A549 treated with Hydrocortisone at 1 μM for 4 hours (cell line): Measurements from ENCODE around the gene COLGALT1. TPM values are rescaled to one million over a fixed set of nuclear protein-coding genes. Genes with fewer than 3 reads are reported as not detected.

Experiments used
- total RNA-seq: library from RNA; stranded (reverse); fragments of 200-300 nt; extraction: Qiagen RNA extraction; gene quantifications from 5 replicates; pipeline ENCODE4 v1.2.3, GENCODE V29; 2022

The COLGALT1 gene
- total RNA-seq, result 64.7 to 70.3 TPM (median 66.3 TPM) in 5 replicates

DNA sequence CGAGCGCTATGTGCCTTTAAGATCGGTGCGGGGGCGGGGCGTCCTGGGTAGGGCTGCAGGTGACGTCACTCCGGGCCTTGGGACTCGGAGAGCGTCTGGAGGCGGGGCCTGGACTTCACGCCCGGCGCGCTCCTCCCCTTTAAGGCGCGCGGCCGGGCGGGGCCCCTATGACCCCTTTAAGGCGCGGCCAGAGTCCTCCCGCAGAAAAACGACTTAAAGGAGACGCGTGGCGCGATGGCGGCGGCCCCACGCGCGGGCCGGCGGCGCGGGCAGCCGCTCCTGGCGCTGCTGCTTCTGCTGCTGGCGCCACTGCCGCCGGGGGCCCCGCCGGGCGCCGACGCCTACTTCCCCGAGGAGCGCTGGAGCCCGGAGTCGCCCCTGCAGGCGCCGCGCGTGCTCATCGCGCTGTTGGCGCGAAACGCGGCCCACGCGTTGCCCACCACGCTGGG is at the start of gene COLGALT1:
Gene COLGALT1, plus strand, starts transcription at position 170 of the 449 bp plus-strand sequence. Its CDS starts 65 bp downstream, at position 235.

Other genes starting within 250 kb of the COLGALT1 start
- gene MRPL34, start 249.8 kb upstream of the COLGALT1 start, total RNA-seq, result 61.1 to 87.7 TPM (median 75.2 TPM) in 5 replicates
- 51.9 to 57.5 TPM (median 53.8 TPM) in 5 replicates for gene DDA1, start 246.1 kb upstream of the COLGALT1 start, total RNA-seq
- 2.3 to 3.8 TPM (median 3.0 TPM) in 5 replicates for gene ANO8, start 220.8 kb upstream of the COLGALT1 start, total RNA-seq
- 18.2 to 22.0 TPM (median 19.5 TPM) in 5 replicates for gene GTPBP3, start 218.1 kb upstream of the COLGALT1 start, total RNA-seq
- not detected in 5 replicates for gene PLVAP, start 178.3 kb upstream of the COLGALT1 start, total RNA-seq
- not detected in 5 replicates for gene CCDC194, start 161.5 kb upstream of the COLGALT1 start, total RNA-seq
- gene BST2, start 150.0 kb upstream of the COLGALT1 start, total RNA-seq, result 0.12 to 0.23 TPM (median 0.16 TPM) in 4 of 5 replicates, not detected in the other
- 29.3 to 41.6 TPM (median 39.4 TPM) in 5 replicates for gene MVB12A, start 135.6 kb upstream of the COLGALT1 start, total RNA-seq
- 0.47 to 0.76 TPM (median 0.56 TPM) in 5 replicates for gene TMEM221, start 107.0 kb upstream of the COLGALT1 start, total RNA-seq
- not detected in 5 replicates for gene NXNL1, start 94.7 kb upstream of the COLGALT1 start, total RNA-seq
- 2.4 to 2.9 TPM (median 2.5 TPM) in 5 replicates for gene SLC27A1, start 85.1 kb upstream of the COLGALT1 start, total RNA-seq
- 44.9 to 78.0 TPM (median 72.0 TPM) in 5 replicates for gene PGLS, start 44.0 kb upstream of the COLGALT1 start, total RNA-seq
- 0.93 to 1.5 TPM (median 1.3 TPM) in 5 replicates for gene UNC13A, start 132.7 kb downstream of the COLGALT1 start, total RNA-seq
- 28.1 to 34.9 TPM (median 30.3 TPM) in 5 replicates for gene MAP1S, start 163.8 kb downstream of the COLGALT1 start, total RNA-seq
- gene FCHO1, start 195.8 kb downstream of the COLGALT1 start, total RNA-seq, result 15.5 to 20.7 TPM (median 17.9 TPM) in 5 replicates
- 4.1 to 4.8 TPM (median 4.5 TPM) in 5 replicates for gene B3GNT3, start 239.5 kb downstream of the COLGALT1 start, total RNA-seq